Sigmoid colon (tissue), 4 donors: ENCODE data around the gene COQ10B.

Experiments
- EP300 ChIP-seq, 4 donors: sonication (generic); formaldehyde crosslinking; IDR thresholded peaks; one replicate each; pipeline ENCODE4 v1.6.1; 2017; ENCODE audit warnings: antibody characterized with exemption in 4 of 4
- POLR2AphosphoS5 ChIP-seq, 4 donors: sonication (generic); formaldehyde crosslinking; IDR thresholded peaks; one replicate each; pipeline ENCODE4 v1.6.1; 2017; ENCODE audit warnings: antibody characterized with exemption in 4 of 4
- TF ChIP-seq, protein P1 (sequence below), 4 experiments: fragments of 450-650 bp in 3 of 4; fragments of 200-600 bp in 1 of 4; IDR thresholded peaks; one replicate each; pipeline ENCODE4 v1.5.1; 2016 to 2019; ENCODE audit warnings: antibody characterized with exemption in 4 of 4, mild to moderate bottlenecking in 3 of 4, moderate library complexity in 2 of 4

DNA sequence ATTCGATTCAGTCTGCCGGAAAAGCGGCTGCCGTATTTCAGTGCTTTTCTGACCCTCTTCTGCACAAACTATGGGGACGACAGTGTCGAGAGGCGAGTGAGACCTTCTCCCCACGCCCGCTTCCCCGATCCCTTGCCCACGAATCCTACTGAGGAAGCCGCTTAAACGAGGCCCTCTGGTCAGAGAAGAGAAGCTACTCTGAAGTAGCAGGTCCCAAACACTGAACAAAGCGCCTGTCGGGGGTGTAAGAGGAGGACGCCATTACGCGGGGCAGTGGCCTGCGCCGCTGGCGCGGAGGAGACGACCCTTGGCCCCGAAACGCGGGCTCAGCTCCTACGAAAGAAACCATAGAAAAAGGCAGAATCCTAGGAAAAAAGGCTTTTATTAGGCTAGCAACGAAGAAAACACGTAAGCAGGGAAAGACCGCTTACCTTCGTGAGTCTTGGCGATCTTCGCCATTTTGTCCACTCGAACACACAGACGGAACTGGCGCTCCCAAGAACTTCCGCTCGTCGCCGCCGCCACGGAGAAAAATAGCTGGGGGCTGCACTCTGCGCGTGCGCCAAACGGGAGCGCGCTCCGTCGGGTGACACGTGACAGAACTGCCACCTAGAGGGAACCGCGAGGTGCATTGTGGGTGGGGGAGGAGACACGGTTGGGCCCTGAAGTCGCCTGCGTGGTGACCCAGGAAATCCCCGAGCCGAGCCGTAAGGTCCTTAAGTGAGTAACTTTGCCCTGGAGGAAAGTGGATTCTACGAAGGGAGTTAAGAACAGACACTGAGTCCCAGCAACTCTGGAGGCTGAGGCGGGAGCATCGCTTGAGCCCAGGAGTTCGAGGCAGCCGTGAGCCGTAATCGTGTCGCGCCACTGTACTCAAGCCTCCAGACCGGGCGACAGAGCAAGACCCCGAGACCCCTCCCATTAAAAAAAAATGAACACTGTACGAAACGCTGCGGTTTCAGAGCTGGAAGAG lies 18.5 kb upstream of the COQ10B start, which contains the start of gene SF3B1:
- TF ChIP-seq POLR2AphosphoS5 (IDR thresholded peaks at IDR 0.05): peak; percentile 94 to 98 (median 97)
- TF ChIP-seq, protein P1, sequence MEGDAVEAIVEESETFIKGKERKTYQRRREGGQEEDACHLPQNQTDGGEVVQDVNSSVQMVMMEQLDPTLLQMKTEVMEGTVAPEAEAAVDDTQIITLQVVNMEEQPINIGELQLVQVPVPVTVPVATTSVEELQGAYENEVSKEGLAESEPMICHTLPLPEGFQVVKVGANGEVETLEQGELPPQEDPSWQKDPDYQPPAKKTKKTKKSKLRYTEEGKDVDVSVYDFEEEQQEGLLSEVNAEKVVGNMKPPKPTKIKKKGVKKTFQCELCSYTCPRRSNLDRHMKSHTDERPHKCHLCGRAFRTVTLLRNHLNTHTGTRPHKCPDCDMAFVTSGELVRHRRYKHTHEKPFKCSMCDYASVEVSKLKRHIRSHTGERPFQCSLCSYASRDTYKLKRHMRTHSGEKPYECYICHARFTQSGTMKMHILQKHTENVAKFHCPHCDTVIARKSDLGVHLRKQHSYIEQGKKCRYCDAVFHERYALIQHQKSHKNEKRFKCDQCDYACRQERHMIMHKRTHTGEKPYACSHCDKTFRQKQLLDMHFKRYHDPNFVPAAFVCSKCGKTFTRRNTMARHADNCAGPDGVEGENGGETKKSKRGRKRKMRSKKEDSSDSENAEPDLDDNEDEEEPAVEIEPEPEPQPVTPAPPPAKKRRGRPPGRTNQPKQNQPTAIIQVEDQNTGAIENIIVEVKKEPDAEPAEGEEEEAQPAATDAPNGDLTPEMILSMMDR (IDR thresholded peaks at IDR 0.05): no peak
- TF ChIP-seq EP300 (IDR thresholded peaks at IDR 0.05): peak in 1 of 4 donors; percentile 82
